Glutamatergic neuron (in vitro differentiated cells): Measurements from ENCODE around the gene AGPAT3. TPM values are rescaled to one million over a fixed set of nuclear protein-coding genes. Genes with fewer than 3 reads are reported as not detected.

Source experiments
- DNase-seq: peaks from one replicate; pipeline ENCODE4 v3.0.0; 2022
- H3K27ac Mint-ChIP-seq: one replicate; pipeline ENCODE4 v1.8.0; 2020; ENCODE audit warnings: mild to moderate bottlenecking, mixed read lengths, inconsistent platforms; ENCODE audit not compliant: unreplicated experiment
- H3K27me3 Mint-ChIP-seq: one replicate; pipeline ENCODE4 v1.8.0; 2020; ENCODE audit warnings: mild to moderate bottlenecking, moderate library complexity, mixed read lengths, inconsistent platforms; ENCODE audit not compliant: unreplicated experiment
- H3K36me3 Mint-ChIP-seq: one replicate; pipeline ENCODE4 v1.8.0; 2020; ENCODE audit warnings: mild to moderate bottlenecking, mixed read lengths, inconsistent platforms; ENCODE audit not compliant: unreplicated experiment
- H3K4me1 Mint-ChIP-seq: one replicate; pipeline ENCODE4 v1.8.0; 2020; ENCODE audit warnings: mild to moderate bottlenecking, low read depth, mixed read lengths, inconsistent platforms; ENCODE audit not compliant: unreplicated experiment
- H3K4me3 Mint-ChIP-seq: one replicate; pipeline ENCODE4 v1.8.0; 2020; ENCODE audit warnings: mild to moderate bottlenecking, mixed read lengths, inconsistent platforms; ENCODE audit not compliant: unreplicated experiment
- H3K9me3 Mint-ChIP-seq: one replicate; pipeline ENCODE4 v1.8.0; 2020; ENCODE audit warnings: mild to moderate bottlenecking, moderate library complexity, mixed read lengths, inconsistent platforms; ENCODE audit not compliant: unreplicated experiment
- total RNA-seq: library from RNA; stranded (reverse); fragmentation: NEBNext Ultra II Directional; extraction: Animal tissue kit (Norgen Biotek cat#: 25700); gene quantifications from one replicate; pipeline ENCODE4 v1.2.1, GENCODE V29; 2021; ENCODE audit not compliant: unreplicated experiment
- TF ChIP-seq, protein P1 (sequence below): fragments of 200-600 bp; sonication (generic); IDR thresholded peaks from one replicate; pipeline ENCODE4 v1.5.0; 2021; ENCODE audit not compliant: partially characterized antibody, unreplicated experiment

Gene AGPAT3
- total RNA-seq, 1 donor from 2014 or later: 12.6 TPM

DNA sequence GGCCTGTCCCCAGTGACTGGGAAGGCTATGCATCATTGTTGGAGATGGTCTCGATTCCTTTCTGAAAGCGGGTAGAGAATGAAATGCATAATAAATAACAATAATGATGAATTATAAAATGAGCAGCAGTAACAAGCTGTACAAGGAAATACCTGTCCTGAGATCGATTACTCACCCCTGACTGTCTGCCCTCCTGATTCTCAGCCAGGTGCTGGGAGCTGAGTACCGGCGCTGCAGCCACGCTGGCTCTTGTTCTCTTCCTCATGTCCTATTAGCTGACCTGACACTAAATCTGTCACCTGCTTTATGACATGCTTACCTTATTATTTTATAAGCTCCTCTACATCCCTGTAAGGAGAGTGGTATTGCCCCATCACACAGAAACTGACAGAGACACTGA is 3.4 kb downstream of the AGPAT3 start:
- Mint-ChIP-seq H3K27ac (no peak overlapping the region), H3K27me3 (peaks cover 9% of the 10 kb centered on the region), H3K4me1 (no peaks in the 10 kb centered on the region), H3K4me3 (no peak overlapping the region), H3K36me3 (peaks cover 10% of the 10 kb centered on the region), H3K9me3 (peaks cover 2% of the 10 kb centered on the region)
- no peak for DNase-seq
- TF ChIP-seq, protein P1, sequence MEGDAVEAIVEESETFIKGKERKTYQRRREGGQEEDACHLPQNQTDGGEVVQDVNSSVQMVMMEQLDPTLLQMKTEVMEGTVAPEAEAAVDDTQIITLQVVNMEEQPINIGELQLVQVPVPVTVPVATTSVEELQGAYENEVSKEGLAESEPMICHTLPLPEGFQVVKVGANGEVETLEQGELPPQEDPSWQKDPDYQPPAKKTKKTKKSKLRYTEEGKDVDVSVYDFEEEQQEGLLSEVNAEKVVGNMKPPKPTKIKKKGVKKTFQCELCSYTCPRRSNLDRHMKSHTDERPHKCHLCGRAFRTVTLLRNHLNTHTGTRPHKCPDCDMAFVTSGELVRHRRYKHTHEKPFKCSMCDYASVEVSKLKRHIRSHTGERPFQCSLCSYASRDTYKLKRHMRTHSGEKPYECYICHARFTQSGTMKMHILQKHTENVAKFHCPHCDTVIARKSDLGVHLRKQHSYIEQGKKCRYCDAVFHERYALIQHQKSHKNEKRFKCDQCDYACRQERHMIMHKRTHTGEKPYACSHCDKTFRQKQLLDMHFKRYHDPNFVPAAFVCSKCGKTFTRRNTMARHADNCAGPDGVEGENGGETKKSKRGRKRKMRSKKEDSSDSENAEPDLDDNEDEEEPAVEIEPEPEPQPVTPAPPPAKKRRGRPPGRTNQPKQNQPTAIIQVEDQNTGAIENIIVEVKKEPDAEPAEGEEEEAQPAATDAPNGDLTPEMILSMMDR: no peak

DNA sequence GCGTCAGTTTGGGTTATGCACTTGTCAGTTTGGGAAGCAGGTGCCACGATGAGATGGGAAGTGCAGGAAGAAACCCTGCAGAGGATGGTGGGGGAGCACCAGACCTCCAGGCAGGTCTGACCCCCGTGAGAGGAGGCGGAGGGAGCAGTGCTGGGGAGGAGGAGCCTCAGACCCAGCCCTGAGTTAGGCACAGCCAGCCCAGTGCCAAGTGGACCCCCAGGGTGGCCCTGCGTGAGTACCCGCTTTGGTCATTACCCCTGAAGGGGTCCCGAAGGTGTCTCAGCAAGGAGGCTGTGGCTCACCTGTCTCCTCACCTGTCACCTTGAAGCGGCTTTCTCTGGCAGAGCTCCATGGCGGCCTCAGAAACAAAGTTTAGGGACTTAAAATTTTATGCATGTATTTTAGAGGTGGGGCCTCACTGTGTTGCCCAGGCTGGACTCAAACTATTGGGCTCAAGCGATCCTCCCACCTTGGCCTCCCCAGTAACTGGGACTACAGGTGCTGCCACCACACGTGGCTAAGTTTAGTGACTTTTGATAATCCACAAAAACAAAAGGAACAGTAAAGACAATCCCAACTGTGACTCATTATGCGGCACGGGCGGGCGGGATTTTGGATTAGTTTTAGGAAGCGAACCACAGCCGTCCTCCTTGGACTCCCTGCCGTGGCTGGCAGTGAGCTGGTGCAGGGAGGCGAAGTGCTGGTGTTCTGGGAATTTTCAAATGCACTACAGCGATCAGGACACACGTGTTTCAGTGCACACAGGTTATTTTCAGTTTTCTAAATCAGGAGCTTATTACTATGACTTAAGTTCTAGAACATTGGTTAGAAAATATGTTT is 4.7 kb downstream of the AGPAT3 start:
- Mint-ChIP-seq H3K27ac (no peak overlapping the region), H3K4me1 (no peaks in the 10 kb centered on the region), H3K9me3 (no peaks in the 10 kb centered on the region), H3K4me3 (no peak overlapping the region), H3K27me3 (peaks cover 7% of the 10 kb centered on the region), H3K36me3 (peaks cover 10% of the 10 kb centered on the region)
- DNase-seq: no peak
- TF ChIP-seq, protein P1: no peak

DNA sequence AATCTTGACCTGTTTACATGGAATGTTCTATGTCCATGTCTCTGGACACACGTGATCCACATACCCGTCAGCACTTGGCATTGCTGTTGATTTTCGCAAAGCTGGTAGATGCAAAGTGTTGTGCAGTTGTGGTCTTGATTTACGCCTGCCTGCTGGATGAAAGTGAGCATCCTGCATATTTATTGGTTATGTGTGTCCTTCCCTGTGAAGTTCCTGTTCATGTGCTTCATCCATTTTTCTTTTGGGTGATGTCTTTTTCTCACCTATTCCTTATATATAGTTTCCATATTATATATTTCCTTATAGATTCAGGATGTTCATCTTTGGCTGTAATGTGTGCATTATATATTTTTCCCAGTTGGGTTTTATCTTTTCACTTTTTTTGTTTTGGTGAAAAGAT is 6.5 kb downstream of the AGPAT3 start:
- no peak overlapping the region for H3K4me3 Mint-ChIP-seq
- H3K27me3 Mint-ChIP-seq: peaks cover 3% of the 10 kb centered on the region
- H3K9me3 Mint-ChIP-seq: no peaks in the 10 kb centered on the region
- peaks cover 10% of the 10 kb centered on the region for H3K36me3 Mint-ChIP-seq
- TF ChIP-seq, protein P1: no peak
- H3K27ac Mint-ChIP-seq: no peak overlapping the region
- H3K4me1 Mint-ChIP-seq: no peaks in the 10 kb centered on the region
- DNase-seq: no peak

DNA sequence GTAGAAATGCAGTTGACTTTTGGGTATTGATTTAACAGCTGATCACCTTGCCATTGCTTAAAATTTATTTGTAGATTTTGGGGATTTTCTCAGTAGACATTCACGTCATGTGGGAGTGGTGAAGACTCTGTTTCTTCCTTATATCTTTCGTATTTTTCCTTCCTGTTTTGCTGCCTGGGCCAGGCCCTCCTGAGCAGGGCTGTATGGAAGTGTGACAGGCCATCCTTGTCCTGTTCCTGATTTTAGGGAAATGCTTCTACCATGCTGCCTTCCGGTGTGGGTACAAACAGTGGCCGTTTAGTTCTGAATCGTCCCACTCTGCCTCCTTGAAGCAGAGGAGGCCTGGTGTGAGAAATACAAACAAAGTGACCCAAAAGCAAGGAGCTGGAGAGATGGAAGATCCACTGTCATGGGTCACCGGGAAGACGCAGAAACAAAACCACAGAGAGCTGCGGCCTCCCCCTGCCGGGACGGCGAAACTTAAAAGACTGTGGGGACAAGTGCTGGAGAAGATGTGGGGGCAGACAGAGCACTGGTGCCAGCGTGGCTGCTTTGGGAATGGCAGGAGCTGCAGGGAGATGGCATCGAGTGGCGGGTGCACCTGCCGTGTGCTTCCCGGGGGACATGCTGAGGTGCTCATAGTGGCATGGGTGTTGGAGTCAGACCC is 7.6 kb downstream of the AGPAT3 start:
- H3K27me3 Mint-ChIP-seq: no peaks in the 10 kb centered on the region
- TF ChIP-seq, protein P1: no peak
- no peak for DNase-seq
- no peak overlapping the region for H3K27ac Mint-ChIP-seq
- H3K4me3 Mint-ChIP-seq: no peak overlapping the region
- no peaks in the 10 kb centered on the region for H3K9me3 Mint-ChIP-seq
- H3K4me1 Mint-ChIP-seq: no peaks in the 10 kb centered on the region
- peaks cover 10% of the 10 kb centered on the region for H3K36me3 Mint-ChIP-seq

DNA sequence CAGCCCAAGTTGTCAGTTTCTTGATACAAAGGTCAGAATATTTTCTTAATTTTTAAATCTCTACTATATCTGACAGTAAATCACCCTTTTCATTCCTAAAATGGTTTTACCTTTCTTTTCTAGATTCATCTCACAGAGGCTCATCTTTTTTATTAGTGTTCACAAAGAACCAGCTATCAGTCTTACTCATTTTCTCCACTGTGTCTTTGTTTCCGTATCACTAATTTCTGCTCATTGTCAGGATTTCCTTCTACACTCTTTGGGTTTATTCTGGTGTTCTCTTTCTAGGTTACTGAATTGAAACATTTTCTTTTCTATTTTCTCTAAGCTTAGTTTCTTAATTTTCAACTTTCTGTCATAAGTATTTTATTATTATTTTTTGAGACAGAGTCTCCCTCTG is 8.7 kb downstream of the AGPAT3 start:
- no peak for DNase-seq
- H3K27me3 Mint-ChIP-seq: peaks cover 3% of the 10 kb centered on the region
- no peak overlapping the region for H3K4me3 Mint-ChIP-seq
- peaks cover 10% of the 10 kb centered on the region for H3K36me3 Mint-ChIP-seq
- no peaks in the 10 kb centered on the region for H3K9me3 Mint-ChIP-seq
- no peak overlapping the region for H3K27ac Mint-ChIP-seq
- TF ChIP-seq, protein P1: no peak
- no peaks in the 10 kb centered on the region for H3K4me1 Mint-ChIP-seq
